ENCODE measurements around the gene MARCKSL1.

MARCKSL1 gene

GRCh38 chr1:32333251-32333963 is 2.6 kb downstream of the MARCKSL1 start:
- no peak for TF ChIP-seq CTCF (IDR thresholded peaks at IDR 0.05; ENCODE audit: insufficient read depth, missing control alignments)
- FAIRE-seq (no peak), DNase-seq (ENCODE audit: insufficient read length, low spot score) (no peak)

- DNase-seq (ENCODE audit: insufficient read length, low spot score): no peak
- no peak for FAIRE-seq
- no peak for TF ChIP-seq CTCF (IDR thresholded peaks at IDR 0.05; ENCODE audit: insufficient read depth, missing control alignments)
Measured at GRCh38 chr1:32332290-32333079, 3.5 kb downstream of the MARCKSL1 start.

GRCh38 chr1:32331549-32331948 is 4.5 kb downstream of the MARCKSL1 start:
- TF ChIP-seq CTCF (IDR thresholded peaks at IDR 0.05; ENCODE audit: insufficient read depth, missing control alignments): no peak
- FAIRE-seq: no peak
- no peak for DNase-seq (ENCODE audit: insufficient read length, low spot score)

- no peak for TF ChIP-seq CTCF (IDR thresholded peaks at IDR 0.05; ENCODE audit: insufficient read depth, missing control alignments)
- FAIRE-seq (no peak), DNase-seq (ENCODE audit: insufficient read length, low spot score) (no peak)
Measured at GRCh38 chr1:32330558-32331151, 5.4 kb downstream of the MARCKSL1 start.

GRCh38 chr1:32329931-32330466 is 6.0 kb downstream of the MARCKSL1 start:
- FAIRE-seq (no peak), DNase-seq (ENCODE audit: insufficient read length, low spot score) (no peak)
- TF ChIP-seq CTCF (IDR thresholded peaks at IDR 0.05; ENCODE audit: insufficient read depth, missing control alignments): no peak

GRCh38 chr1:32327204-32327603 is 8.8 kb downstream of the MARCKSL1 start:
- TF ChIP-seq CTCF (IDR thresholded peaks at IDR 0.05; ENCODE audit: insufficient read depth, missing control alignments): no peak
- DNase-seq (ENCODE audit: insufficient read length, low spot score) (no peak), FAIRE-seq (no peak)
